Spleen (tissue), 7 donors: ENCODE data around the gene TRIM14.
"Not testable (repeated sequence)": the region's sequence is repeated elsewhere in the genome, so short reads cannot be mapped to it uniquely, and the experiment has no call there.

Experiments used
- CTCF ChIP-seq, 11 experiments: fragments of 200-600 bp in 7 of 11; fragments of 450-650 bp in 4 of 11; sonication (generic) in 4 of 11; IDR thresholded peaks in 8 of 11; conservative IDR thresholded peaks in 3 of 11; 1 replicate in 7 of 11; 2 replicates in 4 of 11; pipeline versions ENCODE4 v1.4.0 to v1.8.0; 2016 to 2021; ENCODE audit warnings: antibody characterized with exemption in 11 of 11, inconsistent platforms in 4 of 11, mild to moderate bottlenecking in 1 of 11
- POLR2A ChIP-seq, 3 donors: fragments of 450-650 bp; IDR thresholded peaks; one replicate each; pipeline ENCODE4 v1.5.1; 2017; ENCODE audit warnings: antibody characterized with exemption in 3 of 3, mild to moderate bottlenecking in 1 of 3
- donor health status: DM: no; HTN: no; CAD: no; lungs with moderate emphysema.
- donor health status: DM: no; HTN: no; CAD: no.
- donor health status: DM: no; HTN: no; CAD: no.

GRCh38 chr9:98130060-98130459 lies 11.0 kb upstream of the TRIM14 start:
- TF ChIP-seq CTCF (IDR thresholded peaks at IDR 0.05 in 8 of 11, conservative IDR thresholded peaks at IDR 0.05 in 3 of 11); POLR2A (IDR thresholded peaks at IDR 0.05): not testable (repeated sequence)
